Activated CD4-positive, alpha-beta T cell treated with anti-CD3 and anti-CD28 coated beads, Interleukin-2, amount 10 ng/mL, durations not matched to agents 24 days and 14 days (primary cell): ENCODE measurements around the gene PLEKHN1. TPM values are rescaled to one million over a fixed set of nuclear protein-coding genes. Genes with fewer than 3 reads are reported as not detected.
A peak's percentile ranks its signal among the peaks of the same experiment; 100 is the strongest.

Experiments
- DNase-seq: peaks from one replicate; pipeline ENCODE4 v3.0.0; 2022
- H3K27ac Mint-ChIP-seq: one replicate; pipeline ENCODE4 v1.8.0; 2022; ENCODE audit warnings: mild to moderate bottlenecking, mixed read lengths
- H3K27me3 Mint-ChIP-seq: one replicate; pipeline ENCODE4 v1.8.0; 2022; ENCODE audit warnings: mixed read lengths
- H3K36me3 Mint-ChIP-seq: one replicate; pipeline ENCODE4 v1.8.0; 2022; ENCODE audit warnings: low read depth, mild to moderate bottlenecking, mixed read lengths
- H3K4me1 Mint-ChIP-seq: one replicate; pipeline ENCODE4 v1.8.0; 2021; ENCODE audit warnings: mixed read lengths
- H3K4me3 Mint-ChIP-seq: one replicate; pipeline ENCODE4 v1.8.0; 2022; ENCODE audit warnings: mild to moderate bottlenecking, moderate library complexity, mixed read lengths
- H3K9me3 Mint-ChIP-seq: one replicate; pipeline ENCODE4 v1.8.0; 2021; ENCODE audit warnings: mixed read lengths
- intact Hi-C: fragments of 100-400 bp; cut with micrococcal nuclease; formaldehyde crosslinking; loops from one replicate; pipeline ENCODE4 v1.15.1; 2023
- total RNA-seq: library from RNA; stranded (reverse); gene quantifications from 2 replicates; pipeline ENCODE4 v1.2.3, GENCODE V29; 2022

The PLEKHN1 gene
- total RNA-seq, 1 donor from 2014 or later, result 2.8 TPM

GRCh38 chr1:925561-926421, 40.5 kb upstream of the PLEKHN1 start:
- Mint-ChIP-seq H3K9me3 (no peaks in the 10 kb centered on the region), H3K4me3 (no peak overlapping the region), H3K27ac (no peak overlapping the region), H3K36me3 (no peaks in the 10 kb centered on the region), H3K27me3 (peaks cover 41% of the 10 kb centered on the region), H3K4me1 (peaks cover 7% of the 10 kb centered on the region)
- intact Hi-C loops, result no loop called here
- no peak for DNase-seq

DNA sequence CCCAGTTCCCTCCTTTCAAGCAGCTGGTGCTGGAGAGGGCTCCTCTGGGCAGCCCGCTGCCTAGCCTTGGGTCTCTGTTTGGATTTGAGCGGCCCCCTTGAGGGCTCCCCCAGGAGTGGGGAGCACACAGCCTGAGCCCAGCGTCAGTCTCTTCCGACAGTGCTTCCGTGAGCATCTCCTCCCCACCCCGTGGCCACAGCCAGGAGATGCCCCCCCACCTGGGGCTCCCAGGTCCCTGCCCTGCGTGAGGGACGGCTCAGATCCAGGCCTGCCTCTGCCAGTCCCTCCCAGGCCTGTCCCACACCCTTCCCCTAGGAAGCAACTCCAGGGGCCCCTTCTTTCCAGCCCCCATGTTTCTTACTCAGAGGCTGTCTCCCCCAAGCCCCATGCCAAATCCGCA, 39.0 kb upstream of the PLEKHN1 start:
- intact Hi-C loops, result no loop called here
- peaks cover 37% of the 10 kb centered on the region for H3K27me3 Mint-ChIP-seq
- H3K4me1 Mint-ChIP-seq, result peaks cover 4% of the 10 kb centered on the region
- no peaks in the 10 kb centered on the region for H3K36me3 Mint-ChIP-seq
- H3K4me3 Mint-ChIP-seq, result no peak overlapping the region
- H3K27ac Mint-ChIP-seq, result no peak overlapping the region
- DNase-seq, result no peak
- no peaks in the 10 kb centered on the region for H3K9me3 Mint-ChIP-seq

DNA sequence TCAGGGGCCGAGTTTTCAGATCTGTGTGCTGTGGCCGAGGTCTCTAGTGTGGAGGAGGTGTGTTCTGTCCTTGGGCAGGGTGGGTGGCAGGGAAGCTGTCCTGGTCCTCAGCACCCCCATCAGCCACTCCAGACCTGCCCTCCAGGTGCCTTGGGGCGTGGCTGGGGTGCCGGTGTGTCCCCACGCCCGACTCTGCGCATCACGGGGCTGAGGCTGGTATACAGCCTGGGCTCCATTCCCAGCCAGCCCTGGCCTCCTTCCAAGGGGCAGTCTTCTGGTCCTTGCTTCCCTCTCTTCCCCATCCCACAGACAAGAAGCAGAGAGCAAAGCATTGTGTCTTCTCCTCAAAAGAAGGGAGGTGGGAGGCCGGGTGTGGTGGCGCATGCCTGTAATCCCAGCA, 38.5 kb upstream of the PLEKHN1 start:
- Mint-ChIP-seq H3K9me3 (no peaks in the 10 kb centered on the region), H3K27ac (no peak overlapping the region), H3K4me1 (peaks cover 4% of the 10 kb centered on the region), H3K36me3 (no peaks in the 10 kb centered on the region), H3K27me3 (peaks cover 32% of the 10 kb centered on the region), H3K4me3 (no peak overlapping the region)
- intact Hi-C loops, result no loop called here
- no peak for DNase-seq

DNA sequence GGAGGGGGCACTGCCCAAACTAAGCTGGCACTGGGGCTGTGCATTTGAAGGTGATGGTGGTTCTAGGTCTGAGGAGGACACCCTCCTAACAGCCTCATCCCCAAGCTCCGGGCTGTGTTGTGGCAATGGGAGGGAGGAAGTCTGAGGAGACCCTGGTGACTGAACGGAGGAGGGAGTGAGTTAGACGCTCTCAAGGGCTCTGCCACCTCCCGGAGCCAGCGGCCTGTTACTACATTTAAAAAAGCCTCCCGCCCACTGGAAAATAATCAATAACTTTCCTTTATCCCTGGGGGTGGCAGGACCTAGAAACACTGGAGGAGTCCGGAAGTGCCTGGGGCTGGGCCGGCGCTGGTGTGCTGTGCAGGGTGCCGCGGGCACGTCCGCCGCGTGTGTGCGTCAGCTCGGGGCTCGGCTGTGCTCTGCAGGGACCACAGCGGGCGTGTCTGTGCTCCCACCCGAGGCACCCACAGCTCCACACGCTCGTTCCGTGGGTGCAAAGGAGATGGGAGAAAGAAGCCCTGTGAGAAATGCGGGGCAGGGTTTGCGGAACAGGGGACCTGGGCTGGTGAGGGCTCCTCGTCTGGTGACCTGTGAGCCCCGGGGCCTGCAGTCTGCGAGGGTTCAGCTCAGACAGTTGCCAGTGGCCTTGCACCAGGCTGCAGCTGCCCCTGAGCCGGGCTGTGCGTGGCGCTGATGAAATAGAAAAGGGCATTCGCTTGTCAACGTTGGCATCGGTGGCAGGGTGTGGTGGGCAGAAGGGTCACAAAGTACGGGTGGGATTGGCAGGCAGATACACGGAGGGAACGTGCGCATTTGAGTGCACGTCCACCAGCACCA, 37.2 kb upstream of the PLEKHN1 start:
- intact Hi-C loops, result no loop called here
- Mint-ChIP-seq H3K27ac (no peak overlapping the region), H3K4me3 (no peak overlapping the region), H3K4me1 (no peaks in the 10 kb centered on the region), H3K36me3 (no peaks in the 10 kb centered on the region), H3K27me3 (peaks cover 31% of the 10 kb centered on the region), H3K9me3 (no peaks in the 10 kb centered on the region)
- DNase-seq, result no peak

GRCh38 chr1:929712-930632, 36.3 kb upstream of the PLEKHN1 start:
- intact Hi-C loops, result no loop called here
- Mint-ChIP-seq H3K4me1 (peaks cover 2% of the 10 kb centered on the region), H3K4me3 (no peak overlapping the region), H3K9me3 (no peaks in the 10 kb centered on the region), H3K27me3 (peaks cover 33% of the 10 kb centered on the region), H3K36me3 (no peaks in the 10 kb centered on the region), H3K27ac (no peak overlapping the region)
- no peak for DNase-seq

GRCh38 chr1:930633-931138, 35.6 kb upstream of the PLEKHN1 start:
- Mint-ChIP-seq H3K27ac (no peak overlapping the region), H3K27me3 (peaks cover 39% of the 10 kb centered on the region), H3K9me3 (no peaks in the 10 kb centered on the region), H3K36me3 (no peaks in the 10 kb centered on the region), H3K4me3 (no peak overlapping the region), H3K4me1 (peaks cover 3% of the 10 kb centered on the region)
- DNase-seq, result no peak
- intact Hi-C loops, result no loop called here

DNA sequence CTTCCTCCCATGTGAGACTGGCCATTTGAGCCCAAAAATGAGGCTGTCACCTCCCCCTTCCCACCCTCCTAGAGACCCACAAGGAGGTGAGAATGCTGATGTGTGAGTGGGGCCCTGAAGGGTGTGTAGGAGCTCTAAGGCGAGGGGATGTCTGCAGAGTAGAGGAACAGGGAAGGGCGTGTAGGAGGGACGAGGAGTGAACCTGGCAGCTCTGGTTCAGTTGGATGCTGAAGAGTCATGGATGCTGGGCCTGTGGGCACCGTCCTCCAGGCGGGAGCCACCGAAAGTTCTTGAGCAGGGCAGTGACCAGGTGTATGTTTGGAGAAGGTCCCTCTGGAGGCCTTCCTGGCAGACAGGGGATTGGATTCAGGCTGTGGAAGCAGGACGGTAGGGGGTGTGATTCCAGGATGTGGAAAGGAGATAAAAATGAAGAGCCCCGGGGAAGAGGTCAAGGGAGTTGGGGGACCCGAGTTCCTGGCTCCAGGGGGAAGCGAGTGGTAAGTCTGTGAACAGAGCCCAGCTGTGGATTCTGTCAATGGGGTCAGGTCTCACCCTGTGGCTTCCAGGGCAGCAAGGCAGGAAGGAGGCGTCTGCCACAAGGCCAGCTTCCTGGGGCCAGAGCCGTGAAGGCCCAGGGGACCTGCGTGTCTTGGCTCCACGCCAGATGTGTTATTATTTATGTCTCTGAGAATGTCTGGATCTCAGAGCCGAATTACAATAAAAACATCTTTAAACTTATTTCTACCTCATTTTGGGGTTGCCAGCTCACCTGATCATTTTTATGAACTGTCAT, 34.7 kb upstream of the PLEKHN1 start:
- H3K27me3 Mint-ChIP-seq, result peaks cover 32% of the 10 kb centered on the region
- no peaks in the 10 kb centered on the region for H3K36me3 Mint-ChIP-seq
- H3K27ac Mint-ChIP-seq, result peak overlapping the region; percentile 51
- H3K4me1 Mint-ChIP-seq, result peaks cover 3% of the 10 kb centered on the region
- H3K9me3 Mint-ChIP-seq, result no peaks in the 10 kb centered on the region
- DNase-seq, result no peak
- intact Hi-C loops, result no loop called here
- no peak overlapping the region for H3K4me3 Mint-ChIP-seq

DNA sequence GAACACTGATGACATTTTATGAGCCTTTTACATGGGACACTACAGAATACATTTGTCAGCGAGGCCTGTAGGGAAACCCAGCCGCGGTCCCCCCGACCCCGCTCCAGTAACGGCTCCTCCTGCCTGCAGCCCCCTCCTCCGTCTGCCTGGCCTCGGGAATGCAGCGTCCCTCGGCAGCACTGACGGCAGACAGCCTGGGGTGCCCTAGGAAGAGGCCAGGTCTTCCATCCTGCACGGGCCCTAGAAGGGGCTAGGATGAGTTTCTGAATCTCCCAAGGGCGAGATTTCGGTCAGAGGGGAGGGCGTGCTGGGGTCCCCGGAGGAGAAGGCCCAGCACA, 34.1 kb upstream of the PLEKHN1 start:
- DNase-seq, result no peak
- Mint-ChIP-seq H3K4me3 (no peak overlapping the region), H3K36me3 (no peaks in the 10 kb centered on the region), H3K27me3 (peaks cover 31% of the 10 kb centered on the region), H3K4me1 (peaks cover 3% of the 10 kb centered on the region), H3K9me3 (no peaks in the 10 kb centered on the region), H3K27ac (no peak overlapping the region)
- intact Hi-C loops, result no loop called here

GRCh38 chr1:932776-933602, 33.3 kb upstream of the PLEKHN1 start:
- H3K36me3 Mint-ChIP-seq, result no peaks in the 10 kb centered on the region

GRCh38 chr1:933603-933940, 32.7 kb upstream of the PLEKHN1 start:
- Mint-ChIP-seq H3K36me3 (no peaks in the 10 kb centered on the region), H3K9me3 (no peaks in the 10 kb centered on the region), H3K4me1 (peaks cover 3% of the 10 kb centered on the region), H3K4me3 (no peak overlapping the region), H3K27me3 (peaks cover 33% of the 10 kb centered on the region), H3K27ac (no peak overlapping the region)
- intact Hi-C loops, result no loop called here
- no peak for DNase-seq

More at GRCh38 chr1:932776-933602, 33.3 kb upstream of the PLEKHN1 start:
- no peak for DNase-seq
- intact Hi-C loops, result no loop called here
- peaks cover 29% of the 10 kb centered on the region for H3K27me3 Mint-ChIP-seq
- H3K9me3 Mint-ChIP-seq, result no peaks in the 10 kb centered on the region
- H3K4me3 Mint-ChIP-seq, result no peak overlapping the region
- no peak overlapping the region for H3K27ac Mint-ChIP-seq
- peaks cover 3% of the 10 kb centered on the region for H3K4me1 Mint-ChIP-seq

DNA sequence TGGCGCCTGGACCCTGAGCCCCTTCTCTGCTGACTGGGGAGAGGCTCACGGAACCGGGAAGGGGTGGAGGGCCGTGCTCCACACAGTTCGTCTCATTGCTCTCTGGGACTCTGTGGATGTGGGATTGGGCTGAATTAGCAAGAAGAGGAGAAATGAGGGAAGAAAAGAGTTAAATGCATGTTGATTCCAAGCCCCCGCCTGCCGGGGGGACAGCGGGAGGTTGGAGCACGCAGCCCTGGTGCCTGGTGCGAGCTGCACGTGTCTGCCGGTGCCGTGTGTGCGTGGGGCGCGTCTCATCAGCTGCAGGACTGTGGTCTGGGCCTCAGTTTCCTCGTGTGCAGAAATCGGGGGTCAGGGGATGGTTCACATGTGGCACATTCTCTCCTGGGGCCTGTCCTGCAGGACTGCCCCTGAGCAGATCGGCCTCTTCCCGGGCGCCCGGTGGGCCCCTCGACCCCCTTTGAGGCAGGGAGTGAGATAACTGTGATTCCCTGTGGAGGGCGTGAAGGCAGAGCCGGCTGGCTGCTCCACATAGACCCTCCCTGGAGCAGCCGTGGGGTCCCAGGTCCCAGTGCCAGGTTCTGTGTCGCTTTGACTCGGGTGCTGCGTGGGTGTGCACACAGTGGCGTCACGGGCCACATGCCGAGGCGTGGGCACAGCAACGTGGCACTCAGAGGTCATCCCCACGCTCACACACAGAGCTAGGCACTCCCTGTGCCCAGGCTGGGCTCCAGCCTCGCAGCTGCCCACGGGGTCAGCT, 31.1 kb upstream of the PLEKHN1 start:
- peak overlapping the region; percentile 29 for H3K27ac Mint-ChIP-seq
- no peaks in the 10 kb centered on the region for H3K9me3 Mint-ChIP-seq
- no peak overlapping the region for H3K4me3 Mint-ChIP-seq
- intact Hi-C loops, result loop anchor here (5.0 kb wide), 1 partner anchor 33 kb away; no protein-coding TSS in a partner anchor
- peaks cover 40% of the 10 kb centered on the region for H3K27me3 Mint-ChIP-seq
- peaks cover 3% of the 10 kb centered on the region for H3K4me1 Mint-ChIP-seq
- H3K36me3 Mint-ChIP-seq, result no peaks in the 10 kb centered on the region
- no peak for DNase-seq
